IgD-negative memory B cell (primary cell): ENCODE results near the gene CDKL5. TPM values are rescaled to one million over a fixed set of nuclear protein-coding genes. Genes with fewer than 3 reads are reported as not detected.

Source experiments
- H3K27ac Mint-ChIP-seq, 3 donors: one replicate each; pipeline ENCODE4 v1.8.0; 2020 to 2022; ENCODE audit warnings: mild to moderate bottlenecking in 3 of 3, mixed read lengths in 3 of 3, moderate library complexity in 1 of 3
- H3K27me3 Mint-ChIP-seq: one replicate; pipeline ENCODE4 v1.8.0; 2021; ENCODE audit warnings: mixed read lengths
- H3K36me3 Mint-ChIP-seq: one replicate; pipeline ENCODE4 v1.8.0; 2020; ENCODE audit warnings: mild to moderate bottlenecking, mixed read lengths
- H3K4me1 Mint-ChIP-seq, 3 donors: one replicate each; pipeline ENCODE4 v1.8.0; 2020 to 2022; ENCODE audit warnings: mixed read lengths in 3 of 3, mild to moderate bottlenecking in 1 of 3
- H3K4me3 Mint-ChIP-seq, 4 donors: one replicate each; pipeline ENCODE4 v1.8.0; 2020 to 2022; ENCODE audit warnings: mild to moderate bottlenecking in 4 of 4, mixed read lengths in 4 of 4, moderate library complexity in 3 of 4
- H3K9me3 Mint-ChIP-seq, 3 donors: one replicate each; pipeline ENCODE4 v1.8.0; 2020 to 2021; ENCODE audit warnings: mixed read lengths in 3 of 3, mild to moderate bottlenecking in 1 of 3
- polyA plus RNA-seq: library from polyadenylated mRNA; unstranded; fragments of 300-500 nt; fragmentation: Illumina TruSeq; gene quantifications from one replicate; pipeline ENCODE4 v1.2.3, GENCODE V29; 2021

CDKL5 gene
- polyA plus RNA-seq, 1 donor from 2014 or later: 0.89 TPM

- Mint-ChIP-seq H3K27me3 (peaks cover 2% of the 10 kb centered on the region), H3K27ac (no peak overlapping the region), H3K36me3 (no peaks in the 10 kb centered on the region), H3K4me3 (no peak overlapping the region), H3K9me3 (peaks cover 0 to 6% (median 1%) of the 10 kb centered on the region in 3 donors), H3K4me1 (no peaks in the 10 kb centered on the region)
Measured at GRCh38 chrX:18630934-18631333, 205.5 kb downstream of the CDKL5 start.

DNA sequence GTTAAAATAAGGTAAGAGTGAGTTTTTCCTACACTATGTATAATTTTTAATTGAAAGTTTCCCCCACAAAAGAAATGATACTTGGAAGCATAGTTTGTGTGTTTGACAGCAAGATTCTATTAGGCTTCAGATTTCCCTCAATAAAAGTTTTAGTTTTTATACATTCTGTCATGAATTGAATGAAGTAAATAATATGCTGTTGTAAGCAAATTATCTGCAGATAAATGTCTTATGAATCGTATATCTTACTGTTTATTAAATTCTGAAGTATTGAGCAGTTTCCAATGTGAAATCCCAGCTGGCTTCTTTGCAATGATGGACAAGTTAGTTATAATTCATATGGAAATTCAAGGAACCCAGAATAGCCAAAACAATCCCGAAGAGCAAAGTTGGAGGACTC lies 213.0 kb downstream of the CDKL5 start:
- peaks cover 0 to 6% (median 1%) of the 10 kb centered on the region in 3 donors for H3K9me3 Mint-ChIP-seq
- no peaks in the 10 kb centered on the region for H3K4me1 Mint-ChIP-seq
- H3K27ac Mint-ChIP-seq: no peak overlapping the region
- no peaks in the 10 kb centered on the region for H3K27me3 Mint-ChIP-seq
- H3K36me3 Mint-ChIP-seq: no peaks in the 10 kb centered on the region
- H3K4me3 Mint-ChIP-seq: no peak overlapping the region

DNA sequence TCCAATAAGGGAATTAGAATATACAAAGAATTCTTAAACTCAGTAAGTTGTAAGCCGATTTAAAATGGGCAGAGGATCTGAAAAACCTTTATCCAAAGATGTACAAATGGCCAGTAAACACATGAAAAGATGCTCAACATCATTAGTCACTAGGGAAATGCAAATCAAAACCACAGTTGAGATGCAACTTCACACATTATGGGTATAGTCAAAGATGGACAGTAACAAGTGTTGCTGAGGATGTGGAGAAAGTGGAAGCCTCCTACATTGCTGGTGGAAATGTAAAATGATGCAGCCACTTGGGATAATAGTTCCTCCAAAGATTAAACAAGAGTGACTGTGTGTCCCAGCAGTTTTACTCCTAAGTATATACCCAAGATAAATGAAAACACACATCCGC lies 213.9 kb downstream of the CDKL5 start:
- Mint-ChIP-seq H3K27ac (no peak overlapping the region), H3K9me3 (peaks cover 0 to 6% (median 0%) of the 10 kb centered on the region in 3 donors), H3K4me3 (no peak overlapping the region), H3K27me3 (no peaks in the 10 kb centered on the region), H3K4me1 (no peaks in the 10 kb centered on the region), H3K36me3 (no peaks in the 10 kb centered on the region)

GRCh38 chrX:18640686-18641085 lies 215.3 kb downstream of the CDKL5 start:
- H3K36me3 Mint-ChIP-seq: no peaks in the 10 kb centered on the region
- H3K9me3 Mint-ChIP-seq: no peaks in the 10 kb centered on the region
- no peaks in the 10 kb centered on the region for H3K4me1 Mint-ChIP-seq
- no peaks in the 10 kb centered on the region for H3K27me3 Mint-ChIP-seq
- H3K4me3 Mint-ChIP-seq: no peak overlapping the region
- H3K27ac Mint-ChIP-seq: no peak overlapping the region

DNA sequence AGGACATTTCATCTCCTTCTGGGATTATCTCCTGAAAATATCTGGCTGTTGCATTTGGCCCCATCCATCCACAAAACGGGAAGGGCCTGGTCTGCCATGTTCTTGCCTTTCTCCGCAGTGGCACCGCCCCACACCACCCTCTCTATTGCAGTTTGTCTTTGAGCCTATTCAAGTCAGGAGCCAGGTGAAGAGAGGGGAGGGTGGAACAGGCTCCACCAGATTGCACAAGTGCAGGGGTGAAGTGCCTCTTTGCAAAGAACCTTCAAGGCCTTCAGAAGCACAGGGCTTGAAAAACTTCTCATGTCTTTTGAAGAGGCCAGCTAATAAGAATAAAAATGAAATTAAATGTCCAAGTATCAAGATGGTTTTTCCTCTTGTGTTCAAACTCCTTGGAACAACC lies 217.8 kb downstream of the CDKL5 start:
- Mint-ChIP-seq H3K9me3 (peaks cover 0 to 2% (median 0%) of the 10 kb centered on the region in 3 donors), H3K27me3 (peaks cover 1% of the 10 kb centered on the region), H3K36me3 (peaks cover 2% of the 10 kb centered on the region), H3K27ac (no peak overlapping the region), H3K4me3 (no peak overlapping the region), H3K4me1 (no peaks in the 10 kb centered on the region)

DNA sequence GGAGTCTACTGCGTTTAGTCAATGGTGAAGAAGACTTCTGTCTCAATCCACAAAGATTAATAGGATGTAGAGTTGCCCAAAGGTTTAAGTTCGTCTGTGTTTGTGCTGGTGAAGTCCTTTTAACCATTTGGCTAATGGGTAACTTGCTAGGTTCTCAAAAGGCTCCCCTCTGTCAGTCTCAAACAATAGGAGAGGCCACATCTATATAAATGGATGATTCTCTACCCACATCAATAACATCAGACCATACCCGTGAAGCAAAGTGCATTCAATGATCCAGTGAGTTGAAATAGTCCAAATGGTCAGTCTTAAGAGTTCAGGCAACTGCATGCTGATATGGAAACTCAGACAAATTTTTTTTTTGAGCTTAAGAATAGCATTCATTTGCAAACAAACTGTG lies 218.4 kb downstream of the CDKL5 start:
- no peak overlapping the region for H3K4me3 Mint-ChIP-seq
- H3K27ac Mint-ChIP-seq: no peak overlapping the region
- no peaks in the 10 kb centered on the region for H3K4me1 Mint-ChIP-seq

DNA sequence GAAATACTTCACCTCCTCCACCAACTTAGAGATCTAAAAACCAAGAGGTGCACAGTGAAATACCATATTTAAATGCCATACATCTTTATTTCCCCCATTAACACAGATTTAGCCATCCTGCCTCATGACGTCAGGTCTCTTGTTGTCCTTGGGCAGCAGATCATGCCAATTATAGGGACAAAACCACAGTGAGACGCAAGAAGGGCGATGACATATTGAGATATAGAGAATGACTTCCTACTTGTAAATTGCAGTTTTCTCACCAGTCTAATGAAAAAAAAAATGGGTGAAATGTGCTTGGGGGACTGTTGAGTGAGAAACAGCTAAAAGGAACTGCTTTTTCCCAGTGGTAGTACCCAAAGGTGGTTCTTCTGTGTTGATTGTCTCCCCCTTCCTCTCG lies 222.2 kb downstream of the CDKL5 start:
- H3K36me3 Mint-ChIP-seq: peaks cover 2% of the 10 kb centered on the region
- H3K9me3 Mint-ChIP-seq: peaks cover 0 to 2% (median 0%) of the 10 kb centered on the region in 3 donors
- H3K4me3 Mint-ChIP-seq: no peak overlapping the region
- H3K4me1 Mint-ChIP-seq: no peaks in the 10 kb centered on the region
- no peak overlapping the region for H3K27ac Mint-ChIP-seq
- peaks cover 1% of the 10 kb centered on the region for H3K27me3 Mint-ChIP-seq

More for the DNA sequence above, 218.4 kb downstream of the CDKL5 start:
- Mint-ChIP-seq H3K27me3 (peaks cover 1% of the 10 kb centered on the region), H3K36me3 (peaks cover 2% of the 10 kb centered on the region), H3K9me3 (peaks cover 0 to 2% (median 0%) of the 10 kb centered on the region in 3 donors)

DNA sequence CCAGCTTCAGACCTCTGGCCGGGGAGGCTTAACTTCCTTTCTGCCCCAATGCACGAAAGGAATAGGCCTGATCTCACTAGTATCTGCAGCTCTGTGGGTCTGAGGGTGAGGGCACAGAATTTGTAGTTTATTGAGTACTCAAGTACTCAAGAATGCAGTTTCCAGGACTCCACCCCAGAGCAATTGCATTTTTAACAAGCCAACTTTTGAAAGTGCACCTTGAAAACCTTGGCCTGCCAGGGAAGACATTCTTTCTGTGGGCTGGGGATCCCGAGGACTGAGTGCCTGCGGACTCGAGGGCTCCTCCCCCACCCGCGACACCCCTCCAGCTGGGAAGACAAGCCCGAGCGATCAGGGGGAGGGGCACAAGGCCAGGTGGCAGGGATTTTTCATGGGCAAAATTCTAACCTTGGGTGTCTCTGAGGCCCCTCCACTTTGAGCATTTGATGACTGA lies 224.1 kb downstream of the CDKL5 start:
- Mint-ChIP-seq H3K4me1 (no peaks in the 10 kb centered on the region), H3K27me3 (peaks cover 1% of the 10 kb centered on the region), H3K9me3 (peaks cover 0 to 2% (median 2%) of the 10 kb centered on the region in 3 donors), H3K36me3 (peaks cover 2% of the 10 kb centered on the region), H3K27ac (no peak overlapping the region), H3K4me3 (no peak overlapping the region)

DNA sequence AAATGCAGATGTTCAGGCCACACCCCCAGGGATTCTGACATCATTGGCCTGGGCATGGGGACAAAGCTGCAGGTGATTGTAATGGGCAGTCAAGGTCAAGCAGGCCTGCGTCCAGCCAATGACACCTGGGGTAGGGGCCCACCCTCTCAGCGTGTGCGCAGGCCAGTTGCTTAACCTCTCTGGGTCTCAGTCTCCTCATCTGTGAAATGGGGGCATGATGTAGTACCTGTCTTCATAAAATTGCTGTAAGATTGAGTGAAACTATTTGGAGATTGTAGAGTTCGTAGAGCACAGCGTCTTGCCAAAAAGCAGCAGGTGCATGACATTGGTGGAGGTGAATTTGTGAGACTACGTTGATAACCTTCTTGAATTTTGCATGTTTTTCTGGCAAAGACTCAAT lies 225.3 kb downstream of the CDKL5 start:
- no peaks in the 10 kb centered on the region for H3K4me1 Mint-ChIP-seq
- H3K27ac Mint-ChIP-seq: no peak overlapping the region
- H3K36me3 Mint-ChIP-seq: peaks cover 2% of the 10 kb centered on the region
- peaks cover 1% of the 10 kb centered on the region for H3K27me3 Mint-ChIP-seq
- no peak overlapping the region for H3K4me3 Mint-ChIP-seq
- peaks cover 0 to 2% (median 2%) of the 10 kb centered on the region in 3 donors for H3K9me3 Mint-ChIP-seq

DNA sequence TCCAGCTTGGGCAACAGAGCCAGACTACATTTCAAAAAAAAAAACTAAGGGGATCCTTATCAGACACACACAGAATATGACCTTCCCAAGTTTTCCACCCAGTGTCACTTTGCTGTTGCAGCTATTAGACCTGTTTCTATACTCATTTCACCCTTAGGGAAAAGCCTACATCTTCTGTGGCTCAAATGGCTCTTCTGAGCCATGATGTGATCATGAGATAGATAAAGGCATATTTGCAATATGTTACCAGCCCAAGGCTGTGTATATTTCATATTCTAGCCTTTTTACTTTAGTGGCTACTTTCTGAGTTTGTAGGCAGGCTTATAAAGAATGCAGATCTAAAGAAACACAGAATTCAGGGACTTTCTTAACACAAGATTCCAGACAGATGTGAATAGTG lies 227.2 kb downstream of the CDKL5 start:
- Mint-ChIP-seq H3K9me3 (peaks cover 0 to 3% (median 0%) of the 10 kb centered on the region in 3 donors), H3K27me3 (no peaks in the 10 kb centered on the region), H3K36me3 (no peaks in the 10 kb centered on the region), H3K4me3 (no peak overlapping the region), H3K27ac (no peak overlapping the region), H3K4me1 (no peaks in the 10 kb centered on the region)

GRCh38 chrX:18654875-18655836 lies 229.7 kb downstream of the CDKL5 start:
- Mint-ChIP-seq H3K27ac (no peak overlapping the region), H3K27me3 (no peaks in the 10 kb centered on the region), H3K9me3 (peaks cover 0 to 4% (median 0%) of the 10 kb centered on the region in 3 donors), H3K36me3 (peaks cover 2% of the 10 kb centered on the region), H3K4me1 (no peaks in the 10 kb centered on the region), H3K4me3 (no peak overlapping the region)

DNA sequence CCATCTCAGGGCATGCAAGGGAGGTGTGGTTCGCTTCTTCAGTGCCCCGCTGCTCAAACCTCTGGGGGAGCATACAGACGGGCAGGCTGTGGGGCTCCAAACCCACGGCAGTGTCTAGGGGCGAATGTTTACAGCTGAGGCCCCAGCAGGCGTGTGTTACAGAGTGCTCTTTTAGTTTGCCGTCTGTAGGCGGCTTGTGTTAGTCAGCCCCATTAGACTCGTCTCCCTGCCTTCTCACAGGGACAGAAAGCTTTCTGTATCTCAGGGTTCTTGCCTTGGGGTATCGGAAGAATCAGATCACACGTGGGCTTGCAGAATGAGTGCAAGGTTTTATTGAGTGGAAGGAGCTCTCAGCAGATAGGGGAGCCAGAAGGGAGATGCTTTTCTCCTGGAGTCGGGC lies 235.9 kb downstream of the CDKL5 start:
- H3K27me3 Mint-ChIP-seq: peaks cover 2% of the 10 kb centered on the region
- H3K27ac Mint-ChIP-seq: no peak overlapping the region
- no peak overlapping the region for H3K4me3 Mint-ChIP-seq
- peaks cover 2% of the 10 kb centered on the region for H3K36me3 Mint-ChIP-seq
- peaks cover 0 to 2% (median 2%) of the 10 kb centered on the region in 3 donors for H3K9me3 Mint-ChIP-seq
- H3K4me1 Mint-ChIP-seq: no peaks in the 10 kb centered on the region

DNA sequence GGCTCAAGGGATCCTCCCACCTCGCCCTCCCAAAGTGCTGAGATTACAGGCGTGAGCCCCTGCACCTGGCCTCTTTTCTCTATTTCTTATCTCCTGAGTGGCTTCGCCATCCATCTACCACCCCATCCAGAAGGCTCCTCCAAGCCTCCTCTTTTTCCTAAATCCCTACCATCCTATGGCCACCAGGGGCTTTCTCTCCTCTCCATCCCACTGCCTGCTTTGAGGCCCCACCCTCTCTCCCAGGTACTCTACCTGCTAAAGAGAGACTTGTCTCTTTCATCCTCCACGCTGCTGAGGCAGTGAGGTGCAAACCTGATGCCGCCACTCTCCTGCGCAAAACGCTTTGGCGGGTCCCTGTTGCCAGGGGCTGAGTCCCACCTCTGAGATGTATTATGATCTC lies 239.5 kb downstream of the CDKL5 start:
- peaks cover 0 to 4% (median 2%) of the 10 kb centered on the region in 3 donors for H3K4me1 Mint-ChIP-seq
- peaks cover 0 to 2% (median 0%) of the 10 kb centered on the region in 3 donors for H3K9me3 Mint-ChIP-seq
- H3K27me3 Mint-ChIP-seq: peaks cover 2% of the 10 kb centered on the region
- no peak overlapping the region for H3K27ac Mint-ChIP-seq
- no peak overlapping the region for H3K4me3 Mint-ChIP-seq
- no peaks in the 10 kb centered on the region for H3K36me3 Mint-ChIP-seq

- Mint-ChIP-seq H3K4me1 (peaks cover 0 to 4% (median 2%) of the 10 kb centered on the region in 3 donors), H3K9me3 (no peaks in the 10 kb centered on the region), H3K27me3 (peaks cover 2% of the 10 kb centered on the region), H3K4me3 (no peak overlapping the region), H3K27ac (no peak overlapping the region), H3K36me3 (no peaks in the 10 kb centered on the region)
Measured at GRCh38 chrX:18666614-18667013, 241.2 kb downstream of the CDKL5 start.

- Mint-ChIP-seq H3K4me3 (peak overlapping the region in 2 of 4 donors; percentile 46 to 56), H3K4me1 (peaks cover 0 to 4% (median 2%) of the 10 kb centered on the region in 3 donors), H3K27me3 (peaks cover 2% of the 10 kb centered on the region), H3K9me3 (no peaks in the 10 kb centered on the region), H3K27ac (no peak overlapping the region), H3K36me3 (no peaks in the 10 kb centered on the region)
Measured at GRCh38 chrX:18668071-18668835, 242.8 kb downstream of the CDKL5 start.
